HEK293 (cell line): ENCODE measurements around the gene ATP6V1F.

Source experiments
- CTCF ChIA-PET: fragments of 350-600 bp; formaldehyde crosslinking; extraction: SDS; loops from one replicate; lab custom pipeline; 2021; ENCODE audit warnings: antibody characterized with exemption; lab: Yijun Ruan, JAX
- POLR2A ChIA-PET: fragments of 300-600 bp; formaldehyde crosslinking; extraction: SDS; loops from one replicate; lab custom pipeline; 2020; ENCODE audit warnings: antibody characterized with exemption, inconsistent platforms; lab: Yijun Ruan, JAX
- H3K27ac ChIP-seq: fragments of 200-500 bp; sonication (Bioruptor generic); 2 replicates; pipeline ENCODE4 v1.5.1; 2014; ENCODE audit warnings: low read depth, low read length, control low read depth, inconsistent platforms; ENCODE audit errors: extremely low read depth
- H3K36me3 ChIP-seq, 2 experiments: fragments of 200-500 bp in 1 of 2; sonication (Bioruptor generic) in 1 of 2; 1 replicate in 1 of 2; 2 replicates in 1 of 2; pipeline ENCODE4 v1.5.1; 2014 to 2017; ENCODE audit warnings: inconsistent platforms in 2 of 2, low read length in 2 of 2; ENCODE audit not compliant: control insufficient read depth in 2 of 2, insufficient read depth in 1 of 2
- H3K4me1 ChIP-seq: fragments of 200-500 bp; sonication (Bioruptor generic); 2 replicates; pipeline ENCODE4 v1.5.1; 2014; ENCODE audit warnings: mild to moderate bottlenecking, low read length, inconsistent platforms; ENCODE audit not compliant: control insufficient read depth, insufficient read depth
- H3K4me3 ChIP-seq: 2 replicates; pipeline ENCODE4 v1.5.1; 2011; ENCODE audit warnings: low read depth, mild to moderate bottlenecking, control low read depth, low read length, moderate library complexity
- H3K9me3 ChIP-seq: fragments of 200-500 bp; sonication (Bioruptor generic); 2 replicates; pipeline ENCODE4 v1.5.1; 2014; ENCODE audit warnings: low read depth, low read length, inconsistent platforms; ENCODE audit not compliant: control insufficient read depth, insufficient read depth
- GLIS2 ChIP-seq: fragments of 450-650 bp; formaldehyde crosslinking; IDR thresholded peaks from 2 replicates; pipeline ENCODE4 v1.5.1; 2016; ENCODE audit warnings: missing biosample characterization, missing genetic modification characterization
- KLF10 ChIP-seq: fragments of 450-650 bp; IDR thresholded peaks from 2 replicates; pipeline ENCODE4 v1.5.1; 2018; ENCODE audit warnings: missing biosample characterization, mild to moderate bottlenecking, missing genetic modification characterization
- KLF17 ChIP-seq: fragments of 450-650 bp; formaldehyde crosslinking; IDR thresholded peaks from 2 replicates; pipeline ENCODE4 v1.5.1; 2016; ENCODE audit warnings: missing biosample characterization, missing genetic modification characterization
- PRDM1 ChIP-seq: fragments of 450-650 bp; formaldehyde crosslinking; IDR thresholded peaks from 2 replicates; pipeline ENCODE4; 2016; ENCODE audit warnings: missing biosample characterization, missing genetic modification characterization
- SP2 ChIP-seq: fragments of 450-650 bp; formaldehyde crosslinking; IDR thresholded peaks from 2 replicates; pipeline ENCODE4 v1.5.1; 2016; ENCODE audit warnings: missing biosample characterization, missing genetic modification characterization
- SP7 ChIP-seq: fragments of 450-650 bp; formaldehyde crosslinking; IDR thresholded peaks from 2 replicates; pipeline ENCODE4 v1.5.1; 2016; ENCODE audit warnings: missing biosample characterization, missing genetic modification characterization
- ZBTB8A ChIP-seq: fragments of 450-650 bp; formaldehyde crosslinking; IDR thresholded peaks from 2 replicates; pipeline ENCODE4 v1.5.1; 2016; ENCODE audit warnings: missing biosample characterization, missing genetic modification characterization
- ZNF140 ChIP-seq: fragments of 450-650 bp; formaldehyde crosslinking; IDR thresholded peaks from 2 replicates; pipeline ENCODE4 v1.5.1; 2016; ENCODE audit warnings: missing biosample characterization, missing genetic modification characterization
- ZNF37A ChIP-seq: fragments of 450-650 bp; IDR thresholded peaks from 2 replicates; pipeline ENCODE4 v1.5.1; 2018; ENCODE audit warnings: missing biosample characterization, missing genetic modification characterization
- ZNF426 ChIP-seq: fragments of 450-650 bp; formaldehyde crosslinking; IDR thresholded peaks from 2 replicates; pipeline ENCODE4 v1.5.1; 2017; ENCODE audit warnings: missing biosample characterization, missing genetic modification characterization, mild to moderate bottlenecking, inconsistent platforms, moderate library complexity
- ZNF514 ChIP-seq: fragments of 450-650 bp; formaldehyde crosslinking; IDR thresholded peaks from 2 replicates; pipeline ENCODE4 v1.5.1; 2016; ENCODE audit warnings: missing biosample characterization, missing genetic modification characterization
- ZNF530 ChIP-seq: fragments of 450-650 bp; formaldehyde crosslinking; IDR thresholded peaks from 2 replicates; pipeline ENCODE4 v1.5.1; 2016; ENCODE audit warnings: low read depth, missing biosample characterization, missing genetic modification characterization
- ZNF560 ChIP-seq: fragments of 450-650 bp; formaldehyde crosslinking; IDR thresholded peaks from 2 replicates; pipeline ENCODE4 v1.5.1; 2017; ENCODE audit warnings: missing biosample characterization, missing genetic modification characterization, borderline replicate concordance
- ZNF600 ChIP-seq: fragments of 450-650 bp; formaldehyde crosslinking; IDR thresholded peaks from 2 replicates; pipeline ENCODE4 v1.5.1; 2016; ENCODE audit warnings: missing biosample characterization, missing genetic modification characterization
- ZNF621 ChIP-seq: fragments of 450-650 bp; formaldehyde crosslinking; IDR thresholded peaks from 2 replicates; pipeline ENCODE4 v1.5.1; 2017; ENCODE audit warnings: missing biosample characterization, missing genetic modification characterization
- ZNF837 ChIP-seq: fragments of 450-650 bp; formaldehyde crosslinking; IDR thresholded peaks from 2 replicates; pipeline ENCODE4 v1.5.1; 2016; ENCODE audit warnings: missing biosample characterization, missing genetic modification characterization
- ZSCAN16 ChIP-seq: fragments of 450-650 bp; formaldehyde crosslinking; IDR thresholded peaks from 2 replicates; pipeline ENCODE4 v1.5.1; 2016; ENCODE audit warnings: missing biosample characterization, missing genetic modification characterization
- TF ChIP-seq, protein P1 (sequence below): fragments of 450-650 bp; formaldehyde crosslinking; IDR thresholded peaks from 2 replicates; pipeline ENCODE4 v1.5.1; 2016; ENCODE audit warnings: missing biosample characterization, missing genetic modification characterization
- TF ChIP-seq, protein P2 (sequence below): fragments of 450-650 bp; formaldehyde crosslinking; IDR thresholded peaks from 2 replicates; pipeline ENCODE4 v1.5.1; 2016; ENCODE audit warnings: missing biosample characterization, missing genetic modification characterization
- TF ChIP-seq, protein P3 (sequence below): fragments of 450-650 bp; formaldehyde crosslinking; IDR thresholded peaks from 2 replicates; pipeline ENCODE4 v1.5.1; 2016; ENCODE audit warnings: missing biosample characterization, missing genetic modification characterization
- TF ChIP-seq, protein P4 (sequence below): fragments of 450-650 bp; formaldehyde crosslinking; IDR thresholded peaks from 2 replicates; pipeline ENCODE4 v1.5.1; 2016; ENCODE audit warnings: missing biosample characterization, missing genetic modification characterization, borderline replicate concordance
- TF ChIP-seq, protein P5 (sequence below): fragments of 450-650 bp; formaldehyde crosslinking; IDR thresholded peaks from 2 replicates; pipeline ENCODE4 v1.5.1; 2016; ENCODE audit warnings: missing biosample characterization, missing genetic modification characterization

Gene ATP6V1F

GRCh38 chr7:128891110-128891941 is 28.7 kb downstream of the ATP6V1F start:
- H3K27ac ChIP-seq: no peak overlapping the region
- H3K4me3 ChIP-seq: no peak overlapping the region
- H3K4me1 ChIP-seq: no peaks in the 10 kb centered on the region
- ChIA-PET POLR2A (no interaction called here), CTCF (no interaction called here)
- TF ChIP-seq ZNF837 (no peak), SP7 (0 out of 2 replicates have a peak, but pooled peaks have one; percentile 22), ZBTB8A (tag by site-specific recombination) (peak; percentile 28; the same call in 1 of the 2 replicates), KLF10 (tag by site-specific recombination) (no peak), GLIS2 (tag by site-specific recombination) (peak; percentile 51; the same call in 1 of the 2 replicates), SP2 (tag by site-specific recombination) (peak; percentile 37; the same call in 1 of the 2 replicates), KLF17 (tag by site-specific recombination) (0 out of 2 replicates have a peak, but pooled peaks have one; percentile 20), ZNF530 (no peak), ZNF37A (tag by site-specific recombination) (no peak)
- TF ChIP-seq, protein P1, sequence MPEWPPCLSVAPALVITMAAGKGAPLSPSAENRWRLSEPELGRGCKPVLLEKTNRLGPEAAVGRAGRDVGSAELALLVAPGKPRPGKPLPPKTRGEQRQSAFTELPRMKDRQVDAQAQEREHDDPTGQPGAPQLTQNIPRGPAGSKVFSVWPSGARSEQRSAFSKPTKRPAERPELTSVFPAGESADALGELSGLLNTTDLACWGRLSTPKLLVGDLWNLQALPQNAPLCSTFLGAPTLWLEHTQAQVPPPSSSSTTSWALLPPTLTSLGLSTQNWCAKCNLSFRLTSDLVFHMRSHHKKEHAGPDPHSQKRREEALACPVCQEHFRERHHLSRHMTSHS (tag by site-specific recombination): no peak
- TF ChIP-seq, protein P2, sequence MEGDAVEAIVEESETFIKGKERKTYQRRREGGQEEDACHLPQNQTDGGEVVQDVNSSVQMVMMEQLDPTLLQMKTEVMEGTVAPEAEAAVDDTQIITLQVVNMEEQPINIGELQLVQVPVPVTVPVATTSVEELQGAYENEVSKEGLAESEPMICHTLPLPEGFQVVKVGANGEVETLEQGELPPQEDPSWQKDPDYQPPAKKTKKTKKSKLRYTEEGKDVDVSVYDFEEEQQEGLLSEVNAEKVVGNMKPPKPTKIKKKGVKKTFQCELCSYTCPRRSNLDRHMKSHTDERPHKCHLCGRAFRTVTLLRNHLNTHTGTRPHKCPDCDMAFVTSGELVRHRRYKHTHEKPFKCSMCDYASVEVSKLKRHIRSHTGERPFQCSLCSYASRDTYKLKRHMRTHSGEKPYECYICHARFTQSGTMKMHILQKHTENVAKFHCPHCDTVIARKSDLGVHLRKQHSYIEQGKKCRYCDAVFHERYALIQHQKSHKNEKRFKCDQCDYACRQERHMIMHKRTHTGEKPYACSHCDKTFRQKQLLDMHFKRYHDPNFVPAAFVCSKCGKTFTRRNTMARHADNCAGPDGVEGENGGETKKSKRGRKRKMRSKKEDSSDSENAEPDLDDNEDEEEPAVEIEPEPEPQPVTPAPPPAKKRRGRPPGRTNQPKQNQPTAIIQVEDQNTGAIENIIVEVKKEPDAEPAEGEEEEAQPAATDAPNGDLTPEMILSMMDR (tag by site-specific recombination): no peak
- TF ChIP-seq, protein P3, sequence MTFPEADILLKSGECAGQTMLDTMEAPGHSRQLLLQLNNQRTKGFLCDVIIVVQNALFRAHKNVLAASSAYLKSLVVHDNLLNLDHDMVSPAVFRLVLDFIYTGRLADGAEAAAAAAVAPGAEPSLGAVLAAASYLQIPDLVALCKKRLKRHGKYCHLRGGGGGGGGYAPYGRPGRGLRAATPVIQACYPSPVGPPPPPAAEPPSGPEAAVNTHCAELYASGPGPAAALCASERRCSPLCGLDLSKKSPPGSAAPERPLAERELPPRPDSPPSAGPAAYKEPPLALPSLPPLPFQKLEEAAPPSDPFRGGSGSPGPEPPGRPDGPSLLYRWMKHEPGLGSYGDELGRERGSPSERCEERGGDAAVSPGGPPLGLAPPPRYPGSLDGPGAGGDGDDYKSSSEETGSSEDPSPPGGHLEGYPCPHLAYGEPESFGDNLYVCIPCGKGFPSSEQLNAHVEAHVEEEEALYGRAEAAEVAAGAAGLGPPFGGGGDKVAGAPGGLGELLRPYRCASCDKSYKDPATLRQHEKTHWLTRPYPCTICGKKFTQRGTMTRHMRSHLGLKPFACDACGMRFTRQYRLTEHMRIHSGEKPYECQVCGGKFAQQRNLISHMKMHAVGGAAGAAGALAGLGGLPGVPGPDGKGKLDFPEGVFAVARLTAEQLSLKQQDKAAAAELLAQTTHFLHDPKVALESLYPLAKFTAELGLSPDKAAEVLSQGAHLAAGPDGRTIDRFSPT (tag by site-specific recombination): peak; percentile 87
- no peaks in the 10 kb centered on the region for H3K9me3 ChIP-seq
- no peaks in the 10 kb centered on the region for H3K36me3 ChIP-seq

DNA sequence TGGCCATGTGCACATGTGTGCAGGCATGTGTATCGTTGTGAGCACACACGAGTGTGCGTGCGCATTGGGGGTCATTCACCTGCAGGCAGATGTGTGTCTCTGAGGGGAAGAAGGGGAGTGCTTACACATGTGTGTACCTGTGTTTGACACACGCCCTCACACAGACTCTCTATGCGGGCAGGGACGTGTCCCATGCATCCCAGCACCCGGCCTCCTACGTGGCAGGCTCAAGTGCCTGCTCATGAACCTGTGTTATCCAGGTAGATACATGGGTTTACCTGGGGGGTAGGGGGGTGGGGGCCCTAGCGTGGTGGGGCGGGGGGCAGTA is 29.2 kb downstream of the ATP6V1F start:
- H3K4me3 ChIP-seq: no peak overlapping the region
- H3K9me3 ChIP-seq: no peaks in the 10 kb centered on the region
- CTCF ChIA-PET: no interaction called here
- POLR2A ChIA-PET: interaction anchor here (0.7 kb wide), 1 partner anchor 132 kb away, joined by 5 read pairs; no protein-coding TSS in a partner anchor
- H3K27ac ChIP-seq: no peak overlapping the region
- H3K36me3 ChIP-seq: no peaks in the 10 kb centered on the region
- H3K4me1 ChIP-seq: no peaks in the 10 kb centered on the region
- TF ChIP-seq, protein P4, sequence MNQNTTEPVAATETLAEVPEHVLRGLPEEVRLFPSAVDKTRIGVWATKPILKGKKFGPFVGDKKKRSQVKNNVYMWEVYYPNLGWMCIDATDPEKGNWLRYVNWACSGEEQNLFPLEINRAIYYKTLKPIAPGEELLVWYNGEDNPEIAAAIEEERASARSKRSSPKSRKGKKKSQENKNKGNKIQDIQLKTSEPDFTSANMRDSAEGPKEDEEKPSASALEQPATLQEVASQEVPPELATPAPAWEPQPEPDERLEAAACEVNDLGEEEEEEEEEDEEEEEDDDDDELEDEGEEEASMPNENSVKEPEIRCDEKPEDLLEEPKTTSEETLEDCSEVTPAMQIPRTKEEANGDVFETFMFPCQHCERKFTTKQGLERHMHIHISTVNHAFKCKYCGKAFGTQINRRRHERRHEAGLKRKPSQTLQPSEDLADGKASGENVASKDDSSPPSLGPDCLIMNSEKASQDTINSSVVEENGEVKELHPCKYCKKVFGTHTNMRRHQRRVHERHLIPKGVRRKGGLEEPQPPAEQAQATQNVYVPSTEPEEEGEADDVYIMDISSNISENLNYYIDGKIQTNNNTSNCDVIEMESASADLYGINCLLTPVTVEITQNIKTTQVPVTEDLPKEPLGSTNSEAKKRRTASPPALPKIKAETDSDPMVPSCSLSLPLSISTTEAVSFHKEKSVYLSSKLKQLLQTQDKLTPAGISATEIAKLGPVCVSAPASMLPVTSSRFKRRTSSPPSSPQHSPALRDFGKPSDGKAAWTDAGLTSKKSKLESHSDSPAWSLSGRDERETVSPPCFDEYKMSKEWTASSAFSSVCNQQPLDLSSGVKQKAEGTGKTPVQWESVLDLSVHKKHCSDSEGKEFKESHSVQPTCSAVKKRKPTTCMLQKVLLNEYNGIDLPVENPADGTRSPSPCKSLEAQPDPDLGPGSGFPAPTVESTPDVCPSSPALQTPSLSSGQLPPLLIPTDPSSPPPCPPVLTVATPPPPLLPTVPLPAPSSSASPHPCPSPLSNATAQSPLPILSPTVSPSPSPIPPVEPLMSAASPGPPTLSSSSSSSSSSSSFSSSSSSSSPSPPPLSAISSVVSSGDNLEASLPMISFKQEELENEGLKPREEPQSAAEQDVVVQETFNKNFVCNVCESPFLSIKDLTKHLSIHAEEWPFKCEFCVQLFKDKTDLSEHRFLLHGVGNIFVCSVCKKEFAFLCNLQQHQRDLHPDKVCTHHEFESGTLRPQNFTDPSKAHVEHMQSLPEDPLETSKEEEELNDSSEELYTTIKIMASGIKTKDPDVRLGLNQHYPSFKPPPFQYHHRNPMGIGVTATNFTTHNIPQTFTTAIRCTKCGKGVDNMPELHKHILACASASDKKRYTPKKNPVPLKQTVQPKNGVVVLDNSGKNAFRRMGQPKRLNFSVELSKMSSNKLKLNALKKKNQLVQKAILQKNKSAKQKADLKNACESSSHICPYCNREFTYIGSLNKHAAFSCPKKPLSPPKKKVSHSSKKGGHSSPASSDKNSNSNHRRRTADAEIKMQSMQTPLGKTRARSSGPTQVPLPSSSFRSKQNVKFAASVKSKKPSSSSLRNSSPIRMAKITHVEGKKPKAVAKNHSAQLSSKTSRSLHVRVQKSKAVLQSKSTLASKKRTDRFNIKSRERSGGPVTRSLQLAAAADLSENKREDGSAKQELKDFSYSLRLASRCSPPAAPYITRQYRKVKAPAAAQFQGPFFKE (tag by site-specific recombination): no peak
- TF ChIP-seq ZNF600 (tag by site-specific recombination) (no peak), ZNF140 (tag by site-specific recombination) (no peak), ZSCAN16 (tag by site-specific recombination) (no peak), ZNF514 (no peak), ZNF426 (tag by site-specific recombination) (no peak), PRDM1 (tag by site-specific recombination) (no peak), ZNF621 (tag by site-specific recombination) (no peak), ZNF560 (tag by site-specific recombination) (no peak)
- TF ChIP-seq, protein P5, sequence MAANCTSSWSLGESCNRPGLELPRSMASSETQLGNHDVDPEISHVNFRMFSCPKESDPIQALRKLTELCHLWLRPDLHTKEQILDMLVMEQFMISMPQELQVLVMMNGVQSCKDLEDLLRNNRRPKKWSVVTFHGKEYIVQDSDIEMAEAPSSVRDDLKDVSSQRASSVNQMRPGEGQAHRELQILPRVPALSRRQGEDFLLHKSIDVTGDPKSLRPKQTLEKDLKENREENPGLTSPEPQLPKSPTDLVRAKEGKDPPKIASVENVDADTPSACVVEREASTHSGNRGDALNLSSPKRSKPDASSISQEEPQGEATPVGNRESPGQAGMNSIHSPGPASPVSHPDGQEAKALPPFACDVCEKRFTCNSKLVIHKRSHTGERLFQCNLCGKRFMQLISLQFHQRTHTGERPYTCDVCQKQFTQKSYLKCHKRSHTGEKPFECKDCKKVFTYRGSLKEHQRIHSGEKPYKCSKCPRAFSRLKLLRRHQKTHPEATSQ (tag by site-specific recombination): no peak
